IPS DF 4.7 (cell line): ENCODE measurements around the gene MACROD2.

Source experiments
- DNase-seq: peaks from one replicate; pipeline ENCODE4 v3.0.0-alpha.2; 2013; ENCODE audit warnings: low spot score; ENCODE audit errors: extremely low read depth

MACROD2 gene

DNA sequence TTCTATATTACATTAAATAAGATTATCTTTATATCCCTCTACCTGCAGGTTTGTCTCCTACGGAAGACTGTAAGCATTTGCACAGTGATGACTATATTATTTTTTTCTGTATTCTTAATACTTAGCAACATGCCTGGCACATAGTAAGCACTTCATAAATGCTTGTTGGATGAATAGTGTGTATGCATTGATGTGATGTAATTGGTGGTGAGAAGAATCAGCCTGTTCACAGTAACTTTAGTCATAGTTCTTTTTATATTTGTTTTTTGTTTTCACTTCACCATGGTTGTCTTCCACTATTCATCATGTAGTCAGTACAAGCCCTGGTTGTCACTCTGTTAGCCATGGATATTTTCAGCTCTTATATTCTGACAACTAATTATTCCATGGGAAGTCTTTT is 526.1 kb downstream of the MACROD2 start:
- no peak for DNase-seq

DNA sequence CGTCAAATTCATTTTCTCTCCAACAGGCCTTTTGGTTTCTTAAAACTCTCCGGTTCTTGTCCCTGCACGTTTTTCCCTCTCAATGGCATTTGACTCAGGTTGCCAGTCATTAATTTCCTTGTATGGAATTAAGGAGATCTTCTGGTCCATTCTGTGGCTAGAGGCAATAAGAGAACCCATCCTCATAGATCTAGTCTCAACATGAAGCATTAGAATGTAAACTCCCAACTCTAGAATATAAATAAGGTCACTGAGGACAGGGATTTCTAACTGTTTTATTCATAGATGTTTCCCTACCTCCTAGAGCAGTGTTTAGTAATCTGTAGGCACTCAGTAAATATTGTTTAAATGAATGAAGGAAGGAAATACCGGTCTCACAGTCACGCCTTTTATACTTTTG is 527.3 kb downstream of the MACROD2 start:
- no peak for DNase-seq

DNA sequence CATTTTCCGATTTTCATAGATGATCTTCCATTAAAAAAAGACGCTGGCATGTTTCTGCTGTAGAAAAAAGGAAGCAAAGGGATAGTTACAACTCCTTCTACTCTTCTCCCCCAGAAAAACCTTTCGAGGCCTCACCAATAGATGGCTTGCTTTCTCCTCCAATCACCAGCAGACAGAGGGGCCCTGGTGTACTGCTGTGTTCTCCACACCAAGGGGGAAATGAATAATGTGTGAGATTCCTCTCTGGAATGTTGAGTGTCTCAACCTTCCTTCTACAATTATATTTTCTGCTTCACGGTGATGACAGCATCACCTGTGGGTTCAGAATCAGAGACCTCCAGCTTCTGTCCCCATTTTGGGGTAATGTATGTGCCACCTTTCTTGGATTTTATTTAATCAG is 527.8 kb downstream of the MACROD2 start:
- no peak for DNase-seq

DNA sequence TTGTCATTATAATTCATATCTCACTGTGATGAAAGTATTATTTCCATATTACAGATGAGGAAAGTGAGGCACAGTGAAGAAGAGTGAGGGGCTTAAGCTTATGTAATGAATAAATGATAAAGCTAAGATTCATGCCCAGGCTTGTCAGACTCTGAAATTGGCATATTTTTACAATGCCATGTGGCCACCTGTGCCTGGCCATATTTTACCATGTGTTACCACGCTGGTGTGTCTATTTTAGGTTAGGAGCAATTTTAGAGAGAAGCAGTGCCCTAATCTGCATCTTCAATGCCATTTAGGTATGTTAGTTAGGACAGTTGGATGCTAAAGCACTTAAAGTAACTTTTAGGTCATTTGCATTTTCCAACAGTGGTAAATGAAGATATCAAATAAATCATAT is 530.1 kb downstream of the MACROD2 start:
- no peak for DNase-seq

DNA sequence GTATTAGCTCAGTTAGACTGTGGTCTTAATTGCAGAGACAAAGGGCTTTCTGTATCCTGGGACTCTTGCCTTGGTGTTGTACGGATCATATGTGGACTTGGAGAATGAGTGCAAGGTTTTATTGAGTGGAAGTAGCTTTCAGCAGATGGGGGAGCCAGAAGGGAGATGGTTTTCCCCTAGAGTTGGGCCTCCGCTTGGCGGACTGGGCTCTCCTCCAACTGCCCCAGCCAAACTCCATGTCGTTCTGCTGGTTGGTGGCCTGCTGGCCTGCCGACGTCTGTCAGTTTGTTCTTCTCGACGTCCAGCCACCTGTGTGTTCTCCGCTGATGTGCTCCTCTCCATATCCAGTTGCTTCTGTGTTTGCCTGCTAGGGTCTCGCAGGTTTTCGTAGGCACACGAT is 531.6 kb downstream of the MACROD2 start:
- DNase-seq, result no peak

DNA sequence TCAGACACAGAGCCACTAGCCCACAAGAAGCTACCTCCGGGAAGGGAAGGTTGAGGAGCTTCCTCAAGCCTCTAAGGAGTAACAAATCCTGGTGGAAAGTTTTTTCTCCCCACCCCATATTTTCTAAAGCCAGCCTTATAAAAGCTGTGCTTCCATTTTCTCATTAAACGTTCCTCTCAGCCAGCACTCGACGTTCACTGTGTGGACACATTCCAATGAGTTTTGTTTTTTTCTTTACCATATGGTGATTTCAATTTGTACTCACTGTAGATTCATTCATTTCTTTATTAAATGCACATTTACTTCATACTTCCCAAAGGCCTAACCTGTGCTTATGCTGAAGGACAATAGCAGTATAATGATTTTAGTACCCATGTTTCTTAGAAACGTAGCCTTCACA is 536.5 kb downstream of the MACROD2 start:
- DNase-seq, result no peak

DNA sequence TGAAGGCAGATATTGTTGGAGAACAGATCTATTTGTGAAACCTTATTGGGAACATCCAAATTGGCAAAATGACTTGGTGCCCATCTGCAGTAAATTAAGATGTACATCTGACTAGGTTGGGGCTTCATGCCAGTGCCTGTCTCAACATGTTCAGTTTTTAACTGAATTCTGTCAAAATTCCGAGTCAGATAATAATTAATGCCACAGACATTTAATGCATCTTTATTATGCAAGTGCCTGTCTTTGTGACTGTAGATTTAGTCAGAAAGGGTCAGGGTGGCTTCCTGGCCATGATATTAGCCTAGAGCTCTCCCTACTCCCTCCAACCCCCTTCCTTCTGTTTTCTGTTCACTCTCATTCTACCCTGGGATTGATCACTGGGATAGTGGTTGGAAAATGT is 541.4 kb downstream of the MACROD2 start:
- DNase-seq, result no peak

DNA sequence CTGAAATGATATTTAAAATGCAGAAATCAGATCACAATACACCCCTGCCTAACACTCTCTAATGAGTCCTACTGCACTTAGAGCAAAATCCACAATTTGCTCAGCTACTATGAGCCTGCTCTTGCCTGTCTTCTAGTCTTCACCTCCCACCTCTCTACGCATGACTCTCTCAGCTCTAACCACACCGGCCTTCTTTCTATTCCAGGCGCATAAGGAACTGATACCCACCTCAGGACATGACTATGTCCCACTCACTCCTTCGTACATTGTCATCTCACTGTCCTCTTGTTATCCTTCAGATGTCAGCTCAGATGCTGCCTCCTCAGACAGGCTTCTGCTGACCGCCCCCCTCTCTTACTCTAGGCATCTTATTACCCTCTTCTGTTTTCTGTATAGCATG is 543.1 kb downstream of the MACROD2 start:
- no peak for DNase-seq

DNA sequence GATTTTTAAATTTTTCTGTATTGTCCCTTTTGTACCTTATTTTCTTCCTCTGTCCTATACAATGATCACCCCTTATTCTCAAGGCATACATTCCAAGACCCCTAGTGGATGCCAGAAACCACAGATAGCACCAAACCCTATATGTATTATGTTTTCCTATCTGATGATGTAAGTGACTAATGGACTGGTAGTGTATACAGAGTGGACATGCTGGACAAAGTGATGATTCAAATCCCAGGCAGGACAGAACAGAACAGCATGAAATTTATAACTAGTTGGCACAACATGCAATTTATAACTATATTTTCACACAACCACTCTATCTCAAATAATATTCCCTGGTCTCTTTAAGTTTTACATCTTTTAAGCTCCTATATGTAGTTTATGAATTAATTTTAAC is 547.7 kb downstream of the MACROD2 start:
- no peak for DNase-seq

DNA sequence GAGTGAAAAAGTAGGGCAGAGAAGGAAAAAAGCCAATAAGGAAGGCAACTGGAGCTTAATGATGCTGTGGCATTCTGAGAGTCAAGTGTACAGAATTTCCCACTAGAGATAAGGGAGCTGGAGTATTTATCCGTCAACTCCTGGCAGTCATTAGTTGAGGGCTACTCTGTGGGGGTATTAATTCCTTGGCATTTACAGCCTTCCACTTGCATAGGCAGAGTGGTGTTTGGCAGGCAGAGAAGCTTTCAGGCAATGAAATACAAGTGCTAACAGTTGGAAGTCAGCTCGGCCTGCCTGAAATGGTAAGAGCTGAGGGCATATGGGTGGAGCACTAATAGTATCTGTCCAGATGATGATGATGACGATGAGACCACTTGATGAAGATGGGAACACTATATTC is 549.4 kb downstream of the MACROD2 start:
- DNase-seq, result no peak

DNA sequence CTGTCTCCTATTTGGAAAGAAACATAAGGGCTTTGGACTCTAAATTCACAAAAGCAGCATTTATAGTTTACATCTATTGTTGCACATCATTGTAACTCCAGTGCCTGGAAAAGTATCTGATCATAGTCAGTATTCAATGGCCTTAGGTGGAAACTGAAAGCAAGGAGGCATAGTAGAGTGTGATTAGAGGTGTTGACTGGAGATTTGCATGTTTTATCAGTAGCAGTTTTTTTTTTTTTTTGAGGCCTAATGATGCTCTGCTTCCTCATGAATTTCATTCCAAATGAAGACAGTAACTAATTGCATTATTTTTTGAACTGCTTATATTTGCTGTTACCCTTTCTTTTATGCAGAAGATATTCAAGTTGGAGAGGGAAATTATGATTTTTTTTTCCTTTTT is 555.3 kb downstream of the MACROD2 start:
- no peak for DNase-seq

DNA sequence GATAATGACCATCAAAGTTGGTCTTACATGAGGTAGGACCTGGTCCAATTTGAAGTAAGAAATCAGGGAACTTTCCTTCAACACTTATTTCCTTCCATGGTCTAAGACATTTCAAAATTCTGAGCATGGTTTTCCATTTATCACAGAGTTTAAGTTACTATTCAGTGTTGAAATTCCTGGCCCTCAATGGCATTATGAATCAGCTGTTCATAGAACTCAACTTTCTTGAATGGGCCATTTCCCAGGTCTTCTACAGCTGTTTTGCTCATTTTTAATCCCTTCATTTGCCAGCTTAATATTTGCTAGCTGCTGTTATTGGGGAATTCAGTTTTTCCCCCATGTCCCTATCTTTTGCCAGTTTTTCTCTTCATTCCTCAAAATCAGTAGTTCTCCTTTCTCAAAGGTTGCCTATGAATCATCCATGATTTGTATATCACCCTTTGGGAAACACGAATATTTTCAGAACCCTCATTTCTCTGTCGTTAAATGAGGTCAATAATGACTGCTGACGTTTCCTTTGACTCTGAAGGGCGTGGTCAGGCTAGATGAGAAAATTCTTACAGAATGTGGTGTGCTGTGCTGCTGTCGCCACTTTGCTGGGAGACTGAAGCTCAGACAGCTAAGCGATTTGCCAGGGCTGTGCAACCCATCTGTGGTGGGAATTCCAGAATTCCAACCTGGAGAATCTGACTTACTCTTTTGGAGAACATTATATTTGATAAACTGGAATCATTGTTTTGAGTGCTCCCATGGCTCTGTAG is 558.6 kb downstream of the MACROD2 start:
- DNase-seq, result no peak

DNA sequence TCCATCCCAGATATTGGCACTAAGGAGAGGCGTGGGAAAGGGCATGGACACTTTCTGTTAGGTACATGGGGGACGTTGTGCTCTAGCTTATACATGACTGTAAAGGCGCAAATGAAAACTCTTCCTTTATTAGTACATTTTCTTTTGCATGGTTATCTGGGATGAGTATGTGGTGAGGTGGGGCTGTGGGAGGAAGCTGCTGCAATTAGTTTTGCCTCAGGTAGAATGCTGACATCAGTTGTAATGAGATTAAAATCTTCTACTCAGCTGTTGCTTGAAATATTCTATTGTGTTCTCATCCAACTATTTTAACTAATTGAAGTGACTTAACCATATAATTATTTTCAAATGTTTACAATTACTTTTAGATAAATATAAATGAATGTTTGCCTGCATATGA is 560.4 kb downstream of the MACROD2 start:
- no peak for DNase-seq

DNA sequence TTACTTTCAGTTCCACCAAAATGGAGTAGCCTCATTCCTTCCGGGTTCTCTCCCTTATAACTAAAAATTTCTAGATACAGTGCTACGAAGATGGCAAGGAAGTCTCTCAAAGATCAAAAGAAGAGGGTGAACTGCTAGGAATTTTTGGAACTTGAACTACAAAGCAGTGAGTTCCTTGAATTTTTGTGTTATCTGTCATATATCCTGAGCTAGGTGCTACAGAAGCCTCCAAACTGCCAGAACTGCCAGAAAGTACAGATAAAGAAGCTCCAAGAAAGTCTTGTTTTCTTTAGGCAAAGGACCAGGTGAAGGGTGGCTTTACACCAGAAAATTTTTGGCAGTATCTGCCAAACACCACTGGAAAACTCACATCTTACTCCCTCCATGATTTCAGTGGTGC is 560.9 kb downstream of the MACROD2 start:
- no peak for DNase-seq

DNA sequence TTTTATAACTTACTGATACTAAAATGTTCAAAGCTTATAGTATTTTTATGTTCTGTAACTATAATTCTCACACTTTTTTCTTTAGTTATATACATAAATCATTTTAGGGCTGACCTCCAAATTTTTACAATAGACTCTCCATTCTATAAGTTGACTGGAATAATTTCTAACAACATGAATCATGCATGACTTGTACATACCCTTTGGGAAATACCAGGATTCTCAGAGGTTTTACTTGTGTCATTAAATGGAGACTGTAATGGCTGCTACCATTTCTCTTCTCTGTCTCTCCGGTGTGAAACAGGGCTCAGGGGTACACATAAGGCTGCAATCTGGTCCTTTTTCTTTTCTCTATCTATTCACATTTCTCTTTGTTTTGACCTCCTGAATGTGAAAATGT is 564.3 kb downstream of the MACROD2 start:
- no peak for DNase-seq

DNA sequence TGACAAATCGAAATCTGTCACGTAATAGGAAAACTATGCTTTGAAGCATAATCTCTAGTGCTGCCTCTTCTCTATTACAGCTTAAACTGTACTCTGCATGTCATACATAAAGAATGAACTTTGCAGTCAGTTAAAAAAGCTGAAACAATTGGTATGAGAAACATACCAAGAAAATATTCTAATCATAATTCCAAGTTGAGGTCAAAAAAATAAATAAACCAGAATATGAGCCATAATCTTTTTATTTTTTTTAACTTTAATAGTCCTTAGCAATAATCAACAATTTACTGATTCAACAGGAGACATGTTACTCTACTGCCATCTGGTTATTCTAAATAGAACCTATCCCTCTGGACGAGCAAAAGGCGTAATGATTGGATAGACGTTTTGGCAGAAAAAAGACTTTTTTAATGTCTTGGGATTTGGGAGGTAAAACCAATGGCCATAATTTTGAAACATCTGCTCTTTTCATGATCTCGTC is 566.5 kb downstream of the MACROD2 start:
- no peak for DNase-seq

DNA sequence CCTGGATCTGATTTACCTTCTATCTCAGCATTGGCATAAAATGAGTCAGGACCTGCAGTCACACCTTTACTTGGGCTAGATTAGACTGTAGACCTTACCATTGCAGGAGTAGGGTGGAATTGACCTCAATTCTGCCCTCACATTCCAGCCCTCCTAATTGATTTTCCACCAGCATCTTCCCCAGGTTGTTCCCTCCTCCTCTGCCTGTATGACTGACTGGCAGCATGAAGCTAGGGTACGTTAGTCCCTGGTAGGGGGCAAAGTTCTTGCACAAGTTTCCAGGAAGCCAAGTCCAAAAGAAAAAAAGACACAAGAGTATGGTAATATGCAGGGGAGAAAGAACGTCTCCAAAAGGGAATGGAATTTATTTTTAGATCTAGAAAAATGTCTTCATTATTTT is 567.7 kb downstream of the MACROD2 start:
- no peak for DNase-seq

DNA sequence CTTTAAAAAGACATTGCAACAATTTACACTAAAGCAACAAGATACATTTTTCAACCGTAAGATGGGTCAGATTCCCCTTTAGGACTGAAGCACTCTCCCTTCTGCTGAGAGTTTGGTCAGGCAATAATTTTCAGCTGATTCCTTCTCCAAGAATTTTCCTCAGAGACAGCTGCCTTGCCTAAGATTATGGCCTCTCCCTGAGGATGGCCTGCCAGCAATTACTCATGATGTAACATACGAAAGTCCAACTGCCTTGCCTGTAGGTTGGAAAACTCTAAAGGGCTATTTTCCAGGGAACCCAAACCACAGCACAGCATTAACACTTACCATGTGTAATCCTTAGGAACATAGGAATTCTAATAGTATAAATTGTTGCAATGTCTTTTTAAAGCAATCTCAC is 571.2 kb downstream of the MACROD2 start:
- DNase-seq, result no peak

DNA sequence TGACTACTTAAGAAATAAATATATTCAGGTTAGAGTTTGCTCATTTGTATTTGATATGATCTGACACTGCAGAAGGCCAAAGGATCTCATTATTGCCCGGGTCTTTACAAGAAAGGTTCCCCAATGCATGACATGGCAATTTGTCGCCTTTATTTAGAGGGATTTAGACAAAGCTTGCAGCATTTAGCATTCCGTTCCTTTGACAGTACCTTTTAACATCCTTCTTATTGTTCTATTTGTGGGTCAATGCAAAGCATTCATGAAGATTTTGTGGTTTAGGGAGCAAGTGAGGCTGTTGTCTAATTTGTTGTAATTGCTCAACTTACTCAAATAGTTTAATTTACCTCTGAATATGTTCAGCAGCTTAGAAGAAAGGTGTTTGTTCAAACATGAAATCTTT is 572.9 kb downstream of the MACROD2 start:
- no peak for DNase-seq

DNA sequence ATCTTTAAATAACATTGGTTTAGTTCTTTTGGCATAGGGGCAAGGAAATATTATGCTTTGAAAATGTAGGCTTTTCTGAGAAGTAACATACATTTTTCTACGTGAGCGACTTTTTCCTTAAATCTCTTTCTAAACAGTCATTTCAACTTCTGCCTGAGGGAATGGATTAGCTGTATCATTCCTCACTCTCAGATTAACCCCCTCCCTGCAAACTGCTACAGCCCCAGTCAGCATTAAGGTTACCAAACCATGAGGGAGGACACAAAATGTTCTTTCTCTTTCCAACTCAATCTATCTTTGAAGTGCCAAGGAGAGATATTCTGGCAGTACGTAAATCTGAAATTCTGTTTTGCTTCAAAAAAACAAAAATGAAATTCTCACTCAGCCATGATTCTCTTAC is 573.4 kb downstream of the MACROD2 start:
- no peak for DNase-seq

DNA sequence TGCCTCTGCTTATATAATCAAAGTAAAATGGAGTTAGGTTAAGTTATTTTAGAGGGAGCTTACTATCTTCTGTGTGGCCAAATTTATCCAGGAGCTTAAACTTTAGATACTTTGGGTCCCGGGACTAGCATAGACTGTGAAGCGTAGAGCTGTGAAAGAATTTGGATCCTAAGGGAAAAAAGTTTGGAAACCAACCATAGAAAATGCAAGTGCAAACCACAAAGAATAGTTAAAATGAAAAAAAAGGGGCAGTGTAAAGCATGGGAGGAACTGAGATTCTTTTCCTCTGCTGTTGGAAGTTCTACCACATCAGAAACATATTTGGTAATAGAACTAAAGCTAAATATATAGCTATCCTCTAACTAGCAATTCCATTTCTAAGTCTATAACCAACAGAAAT is 574.3 kb downstream of the MACROD2 start:
- no peak for DNase-seq

DNA sequence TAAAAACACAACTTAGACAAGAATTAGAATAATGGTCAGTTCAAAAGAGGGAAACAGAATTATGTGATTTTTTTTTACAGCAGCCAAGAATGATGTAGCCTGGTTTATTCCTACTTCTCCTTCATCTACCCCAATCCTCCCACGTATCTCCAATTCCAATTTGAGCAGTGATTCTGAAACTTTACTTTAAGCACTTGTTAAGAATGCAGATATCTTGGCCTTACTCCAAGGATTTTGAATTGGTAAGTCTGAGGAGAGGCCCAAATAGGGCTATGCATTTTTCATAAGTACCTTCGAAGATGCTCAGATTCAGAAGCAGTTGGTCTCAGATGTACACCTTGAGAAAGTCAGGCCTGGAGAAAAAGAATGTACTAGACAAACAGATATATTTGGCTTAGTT is 575.5 kb downstream of the MACROD2 start:
- DNase-seq, result no peak

DNA sequence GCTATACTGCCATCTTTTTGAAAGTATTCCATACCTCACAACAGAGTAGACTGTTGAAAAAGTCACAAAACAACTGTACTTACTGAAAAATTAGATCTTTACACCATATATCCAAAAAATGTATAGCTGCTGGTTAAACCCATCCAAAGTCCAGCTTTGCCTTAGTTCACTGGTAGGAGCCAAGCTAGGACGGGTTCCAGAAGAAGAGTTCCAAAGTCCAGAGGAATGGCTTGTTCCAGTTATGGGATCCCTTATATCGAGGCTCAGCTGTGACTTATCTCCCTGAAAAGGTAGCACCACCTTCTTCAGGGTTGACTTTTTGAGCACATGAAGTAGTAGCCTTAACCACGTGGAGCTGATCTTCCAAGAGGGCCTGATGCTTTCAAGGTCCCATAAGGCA is 578.4 kb downstream of the MACROD2 start:
- no peak for DNase-seq
